KG1 (cell line): ENCODE results near the gene APOB.

Source experiments
- DNase-seq: peaks from one replicate; lab custom pipeline; 2025; lab: John Stamatoyannopoulos, UW

APOB gene

DNA sequence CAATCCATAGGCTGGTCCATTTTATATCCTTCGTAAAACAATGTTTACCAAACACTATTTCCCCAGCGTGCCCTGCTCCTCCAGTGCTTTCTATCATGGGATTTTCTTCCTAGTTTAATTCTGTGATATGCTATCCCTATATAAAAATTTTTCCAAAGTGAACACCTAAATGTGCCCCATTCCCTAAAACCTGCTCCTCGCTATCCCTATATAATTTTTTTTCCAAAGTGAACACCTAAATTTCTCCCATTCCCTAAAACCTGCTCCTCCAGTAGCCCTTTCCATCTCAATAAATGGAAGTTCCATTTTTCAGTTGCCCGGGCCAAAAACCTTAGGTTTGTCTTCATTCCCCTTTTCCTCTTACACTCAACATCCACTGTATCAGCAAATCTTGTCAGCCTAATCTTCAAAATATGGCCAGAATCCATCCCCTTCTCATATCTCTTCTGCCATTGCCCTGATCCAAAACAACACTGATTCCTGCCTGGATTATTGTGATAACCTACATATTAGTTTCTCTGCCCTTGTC, 26.1 kb downstream of the APOB start:
- DNase-seq = no peak

GRCh38 chr2:21015281-21015645, 28.6 kb downstream of the APOB start:
- DNase-seq = no peak

DNA sequence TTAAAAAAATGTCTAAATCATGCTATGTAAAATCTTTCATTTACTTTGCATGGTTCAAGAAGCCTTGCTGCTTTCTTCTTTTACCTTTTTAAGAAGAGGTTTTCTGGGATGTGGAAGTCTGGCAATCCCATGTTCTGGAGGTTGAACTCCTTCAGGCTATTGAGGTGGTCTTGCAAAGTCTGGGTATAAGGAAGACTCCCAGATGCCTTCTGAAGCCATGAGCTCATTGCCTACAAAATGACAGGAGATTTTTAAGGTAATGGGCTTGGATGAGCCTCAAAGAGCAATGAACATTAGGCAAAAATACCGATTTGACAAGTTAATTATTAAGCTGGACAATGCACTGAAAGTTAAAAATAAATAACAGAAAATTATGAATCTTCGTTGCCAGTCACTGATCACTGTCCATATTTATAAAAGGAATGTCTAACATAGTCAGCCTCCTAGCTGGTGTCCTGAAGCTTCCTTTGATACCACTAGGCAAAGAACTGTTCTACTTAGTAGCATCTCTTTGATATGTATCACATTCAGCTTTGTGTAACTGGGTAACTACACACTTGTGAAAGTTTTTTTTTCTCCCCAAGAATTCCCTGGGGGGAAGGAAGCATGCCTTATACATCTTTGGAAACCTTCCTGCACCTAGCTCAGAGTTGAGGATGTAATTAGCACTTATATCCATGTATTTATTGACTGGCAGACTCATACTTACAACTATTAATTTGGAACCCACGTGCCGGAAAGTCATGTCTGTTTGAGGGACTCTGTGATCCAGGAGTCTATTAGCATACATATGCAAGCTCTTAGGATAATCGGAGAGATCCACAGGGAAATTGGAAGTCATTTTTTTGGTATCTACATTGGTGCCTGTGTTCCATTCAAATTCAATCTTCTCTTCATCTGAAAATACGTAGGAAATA, 29.3 kb downstream of the APOB start:
- no peak for DNase-seq

GRCh38 chr2:21013043-21013816, 30.6 kb downstream of the APOB start:
- no peak for DNase-seq

DNA sequence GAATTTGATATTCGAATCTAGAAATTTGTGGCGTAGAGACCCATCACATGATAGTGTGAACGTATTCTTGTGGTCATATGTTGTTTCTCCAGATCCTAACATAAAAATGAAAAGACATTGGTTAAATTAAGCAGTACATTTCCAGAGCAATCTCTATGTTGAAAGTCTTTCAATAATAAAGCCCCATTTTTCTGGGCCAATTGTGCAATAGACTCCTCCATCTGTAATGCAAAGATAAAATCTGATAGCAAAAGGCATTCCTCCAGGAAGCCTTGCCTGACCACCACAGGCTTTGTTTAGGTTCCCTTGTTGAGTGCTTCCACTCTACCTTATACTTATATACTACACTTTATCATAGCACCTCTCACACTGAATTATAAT, 31.3 kb downstream of the APOB start:
- no peak for DNase-seq

- no peak for DNase-seq
Measured at GRCh38 chr2:21011876-21012556, 31.9 kb downstream of the APOB start.

DNA sequence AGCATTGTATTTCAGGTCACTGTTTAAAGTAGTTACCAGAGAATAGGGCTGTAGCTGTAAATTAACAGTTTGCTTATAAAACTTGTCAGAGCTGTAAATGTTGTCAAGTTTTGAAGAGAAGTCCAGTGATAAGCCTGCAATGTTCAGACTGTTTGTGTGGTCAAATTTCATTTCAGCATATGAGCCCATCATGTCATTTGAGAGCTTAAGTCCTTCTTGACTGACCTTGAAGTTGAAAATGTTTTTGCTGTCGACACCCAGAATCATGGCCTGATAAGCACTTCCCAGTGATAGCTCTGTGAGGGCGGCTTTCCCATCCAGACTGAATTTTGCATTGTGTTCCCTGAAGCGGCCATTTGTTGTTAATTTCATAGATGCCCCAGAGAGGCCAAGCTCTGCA, 32.4 kb downstream of the APOB start:
- no peak for DNase-seq

DNA sequence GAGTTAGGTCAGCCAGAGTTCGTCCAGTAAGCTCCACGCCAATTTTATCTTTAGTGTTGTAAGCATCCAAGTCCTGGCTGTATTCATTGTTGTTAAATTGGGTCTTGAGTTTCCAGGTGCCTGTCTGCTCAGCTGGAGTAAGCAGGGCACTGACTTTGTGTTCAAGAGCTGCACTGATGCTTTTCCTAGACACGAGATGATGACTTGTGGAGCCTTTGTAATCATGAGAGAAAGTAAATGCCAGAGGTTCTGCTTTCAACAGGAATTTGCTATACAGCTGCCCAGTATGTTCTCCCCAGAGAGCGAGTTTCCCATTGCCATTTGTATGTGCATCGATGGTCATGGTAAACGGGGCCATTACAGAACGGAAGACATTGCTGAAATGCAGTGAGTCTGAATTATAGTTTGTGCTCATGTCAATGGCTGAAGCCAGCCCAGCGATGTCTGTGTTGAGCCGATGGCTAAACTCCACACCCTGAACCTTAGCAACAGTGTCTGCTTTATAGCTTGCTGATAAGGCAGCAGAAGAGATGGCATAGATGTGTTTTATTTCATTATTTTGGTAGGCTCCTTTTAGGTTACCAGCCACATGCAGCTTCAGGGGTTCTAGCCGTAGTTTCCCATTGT, 32.9 kb downstream of the APOB start:
- no peak for DNase-seq

DNA sequence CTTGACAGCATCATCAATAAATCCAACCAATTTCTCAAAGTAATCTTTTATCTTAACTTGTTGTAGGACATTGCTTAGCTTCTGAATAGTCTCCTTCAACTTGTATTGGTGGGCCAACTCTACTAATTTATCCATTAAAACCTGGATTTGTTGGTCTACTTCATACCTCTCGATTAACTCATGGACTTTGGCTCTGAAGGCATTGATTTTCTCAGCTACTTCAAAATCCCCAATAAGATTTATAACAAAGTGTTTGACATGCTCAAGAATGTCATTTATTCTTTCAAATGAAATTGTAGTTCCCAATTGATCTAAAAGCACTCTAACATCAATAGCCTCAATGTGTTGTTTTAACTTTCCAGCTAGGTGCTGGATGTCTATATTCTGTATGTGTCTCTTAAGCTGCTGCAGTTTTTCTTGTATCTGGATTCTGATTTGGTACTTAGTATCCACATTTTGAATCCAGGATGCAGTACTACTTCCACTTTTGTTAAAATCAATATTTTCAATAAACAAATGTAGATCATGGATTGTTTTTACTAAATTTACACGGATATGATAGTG, 34.1 kb downstream of the APOB start:
- DNase-seq = no peak

DNA sequence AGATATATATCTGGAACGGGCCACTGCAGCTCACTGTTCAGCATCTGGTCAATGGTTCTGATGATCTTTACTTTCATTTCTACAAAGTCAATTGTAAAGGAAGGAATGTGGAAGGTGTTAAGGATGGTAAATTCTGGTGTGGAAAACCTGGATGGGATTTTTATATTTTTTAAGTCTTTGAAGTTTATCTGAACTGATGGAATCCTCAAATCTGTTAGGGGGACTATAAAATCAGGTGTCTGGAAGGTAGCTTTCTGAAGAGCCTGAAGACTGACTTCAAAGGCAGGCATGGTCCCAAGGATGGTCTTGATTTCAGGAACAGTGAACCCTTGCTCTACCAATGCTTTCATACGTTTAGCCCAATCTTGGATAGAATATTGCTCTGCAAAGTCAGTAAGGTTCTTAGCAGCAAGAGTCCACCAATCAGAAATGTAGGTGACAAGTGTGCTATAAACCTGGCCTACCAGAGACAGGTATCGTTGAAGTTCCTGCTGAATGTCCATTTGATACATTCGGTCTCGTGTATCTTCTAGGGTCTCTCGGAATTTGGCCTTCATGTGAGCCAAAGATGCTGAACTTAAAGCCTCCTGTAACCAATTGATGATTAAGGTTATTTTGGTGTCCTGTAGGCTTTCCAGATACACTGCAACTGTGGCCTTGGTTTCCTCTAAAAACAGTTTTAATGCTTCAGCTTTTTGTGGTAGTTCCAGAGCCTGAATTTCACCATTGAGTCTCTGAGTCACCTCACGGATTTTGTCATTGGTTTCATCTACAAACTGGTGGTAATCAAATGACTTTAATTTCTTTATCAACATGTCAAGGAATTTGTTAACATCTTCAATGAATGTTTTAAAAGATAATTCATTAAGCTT, 34.8 kb downstream of the APOB start:
- no peak for DNase-seq

DNA sequence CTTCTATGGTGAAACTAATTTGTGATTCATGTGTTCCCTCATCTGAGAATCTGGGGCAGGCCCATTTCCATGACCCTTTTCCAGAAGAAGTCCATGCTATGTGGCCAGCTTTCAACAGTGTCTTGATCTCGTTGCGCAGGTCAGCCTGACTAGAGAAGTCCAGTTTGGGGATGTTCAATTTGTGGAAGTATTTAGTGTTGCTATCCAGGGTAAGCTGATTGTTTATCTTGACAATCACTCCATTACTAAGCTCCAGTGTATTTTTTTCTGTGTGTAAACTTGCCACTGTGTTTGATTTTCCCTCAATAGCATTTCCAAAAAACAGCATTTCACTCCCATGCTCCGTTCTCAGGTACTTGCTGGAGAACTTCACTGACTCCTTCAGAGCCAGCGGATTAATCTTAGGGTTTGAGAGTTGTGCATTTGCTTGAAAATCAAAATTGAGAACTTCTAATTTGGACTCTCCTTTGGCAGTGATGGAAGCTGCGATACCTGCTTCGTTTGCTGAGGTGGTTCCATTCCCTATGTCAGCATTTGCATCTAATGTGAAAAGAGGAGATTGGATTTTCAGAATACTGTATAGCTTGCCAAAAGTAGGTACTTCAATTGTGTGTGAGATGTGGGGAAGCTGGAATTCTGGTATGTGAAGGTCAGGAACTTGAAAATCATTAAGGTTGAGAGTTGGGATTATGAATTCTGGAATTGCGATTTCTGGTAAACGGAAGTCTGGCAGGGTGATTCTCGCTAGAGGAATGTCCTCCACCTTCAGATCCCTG, 35.7 kb downstream of the APOB start:
- DNase-seq = no peak

DNA sequence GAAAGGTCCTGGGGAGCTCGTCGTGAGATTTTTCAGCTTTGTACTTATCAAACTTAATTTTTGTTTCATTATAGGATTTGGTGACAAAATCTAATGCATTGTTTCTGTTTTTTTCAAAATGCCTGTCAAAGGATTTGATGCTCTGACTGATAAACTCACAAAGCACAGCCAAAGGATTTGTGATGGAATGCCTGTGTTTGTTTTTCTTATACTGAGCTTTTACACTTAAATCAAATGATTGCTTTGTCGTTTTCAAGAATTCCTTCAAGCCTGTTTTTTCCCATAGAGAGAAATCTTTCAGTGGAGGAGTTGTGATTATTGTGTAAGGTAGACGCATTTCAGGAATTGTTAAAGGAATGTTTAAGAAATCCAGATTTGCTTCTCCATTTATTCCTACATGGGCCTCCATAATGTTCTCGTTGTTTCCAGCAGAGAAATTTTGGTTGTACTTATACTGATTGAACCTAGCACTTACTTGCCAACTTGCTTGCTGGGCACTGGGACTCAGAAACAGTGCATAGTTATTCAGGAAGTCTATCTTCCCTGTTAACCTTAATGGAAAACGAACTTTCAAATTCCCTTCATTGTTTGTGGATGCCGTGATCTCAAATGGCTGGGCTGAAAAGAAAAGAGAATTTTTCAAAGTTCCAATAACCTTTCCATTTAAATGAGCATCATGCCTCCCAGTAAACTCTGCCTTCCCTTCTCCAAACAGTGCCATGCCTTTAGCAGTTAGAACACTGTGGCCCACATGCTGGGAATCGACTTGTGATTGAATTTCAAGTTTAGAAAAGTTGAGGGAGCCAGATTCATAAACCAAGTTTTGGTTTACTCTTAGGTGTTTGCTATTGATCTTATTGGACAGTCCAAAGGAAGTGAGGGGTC, 36.5 kb downstream of the APOB start:
- no peak for DNase-seq

- DNase-seq = no peak
Measured at GRCh38 chr2:21006423-21007128, 37.3 kb downstream of the APOB start.

DNA sequence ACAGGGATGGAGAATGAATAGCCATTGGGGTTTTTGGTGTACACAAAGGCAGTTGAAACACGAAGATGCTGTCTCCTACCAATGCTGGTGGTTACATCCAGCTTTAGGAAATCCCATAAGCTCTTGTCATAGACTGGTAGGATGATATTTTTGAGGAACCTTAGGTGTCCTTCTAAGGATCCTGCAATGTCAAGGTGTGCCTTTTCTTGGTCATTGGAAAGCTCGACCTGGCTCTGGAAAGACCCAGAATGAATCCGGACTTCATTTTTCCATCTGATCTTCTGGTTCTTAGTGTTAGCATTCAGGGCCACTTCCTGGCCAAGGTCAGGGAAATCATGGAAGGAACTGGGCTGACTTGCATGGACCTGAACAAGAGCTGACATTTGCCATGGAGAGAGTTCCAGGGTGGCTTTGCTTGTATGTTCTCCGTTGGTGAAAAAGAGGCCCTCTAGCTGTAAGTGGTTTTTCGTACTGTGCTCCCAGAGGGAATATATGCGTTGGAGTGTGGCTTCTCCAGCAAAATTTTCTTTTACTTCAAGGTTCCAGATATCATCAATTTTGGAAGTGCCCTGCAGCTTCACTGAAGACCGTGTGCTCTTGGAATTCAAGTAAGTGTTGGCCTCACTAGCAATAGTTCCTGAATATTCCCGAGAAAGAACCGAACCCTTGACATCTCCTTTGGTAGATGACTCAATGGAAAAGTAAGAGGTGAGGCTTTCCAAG, 38.0 kb downstream of the APOB start:
- no peak for DNase-seq

DNA sequence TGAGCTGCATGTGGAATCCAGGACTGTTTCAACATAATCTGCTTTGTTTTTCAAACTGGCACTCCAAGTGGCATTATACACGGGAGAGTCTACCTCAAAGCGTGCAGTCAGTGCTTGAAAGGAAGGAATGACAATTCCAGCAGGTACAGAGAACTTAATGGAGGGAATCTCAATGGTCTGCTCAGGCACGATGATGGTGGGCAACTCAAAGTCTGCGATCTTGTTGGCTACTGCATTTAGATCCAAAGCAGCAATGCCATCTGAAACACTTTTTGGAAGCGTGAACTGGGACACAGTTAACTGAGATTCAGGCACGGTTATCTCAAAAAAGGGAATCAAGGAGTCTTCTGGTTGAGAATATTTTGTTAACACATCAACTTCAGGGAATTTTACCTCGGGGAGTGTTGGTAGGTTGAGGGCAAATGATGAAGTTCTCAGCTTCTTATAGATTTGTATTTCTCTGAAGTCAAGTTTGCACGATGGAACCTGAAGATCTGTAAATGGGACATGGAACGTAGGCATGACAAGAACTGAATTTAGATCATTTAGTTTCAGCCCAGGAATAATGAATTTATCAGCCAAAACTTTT, 38.7 kb downstream of the APOB start:
- no peak for DNase-seq

DNA sequence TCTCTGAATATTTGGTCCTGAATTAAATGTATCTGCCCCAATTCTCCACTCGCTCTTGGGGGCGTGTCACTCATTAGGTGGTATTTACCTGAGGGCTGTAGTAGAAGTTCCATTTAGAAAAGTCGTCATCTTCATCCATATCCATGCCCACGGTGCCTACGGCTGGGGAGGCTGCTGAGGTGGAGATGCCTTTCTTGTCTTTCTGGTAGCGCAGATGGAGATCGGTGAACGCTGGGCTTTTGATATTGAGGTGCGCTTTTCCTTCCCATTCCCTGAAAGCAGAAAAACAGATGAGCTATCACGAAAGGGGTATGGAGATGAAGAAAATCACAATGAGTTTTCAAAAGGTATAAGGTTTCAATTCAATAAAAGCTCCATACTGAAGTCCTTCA, 39.7 kb downstream of the APOB start:
- no peak for DNase-seq

DNA sequence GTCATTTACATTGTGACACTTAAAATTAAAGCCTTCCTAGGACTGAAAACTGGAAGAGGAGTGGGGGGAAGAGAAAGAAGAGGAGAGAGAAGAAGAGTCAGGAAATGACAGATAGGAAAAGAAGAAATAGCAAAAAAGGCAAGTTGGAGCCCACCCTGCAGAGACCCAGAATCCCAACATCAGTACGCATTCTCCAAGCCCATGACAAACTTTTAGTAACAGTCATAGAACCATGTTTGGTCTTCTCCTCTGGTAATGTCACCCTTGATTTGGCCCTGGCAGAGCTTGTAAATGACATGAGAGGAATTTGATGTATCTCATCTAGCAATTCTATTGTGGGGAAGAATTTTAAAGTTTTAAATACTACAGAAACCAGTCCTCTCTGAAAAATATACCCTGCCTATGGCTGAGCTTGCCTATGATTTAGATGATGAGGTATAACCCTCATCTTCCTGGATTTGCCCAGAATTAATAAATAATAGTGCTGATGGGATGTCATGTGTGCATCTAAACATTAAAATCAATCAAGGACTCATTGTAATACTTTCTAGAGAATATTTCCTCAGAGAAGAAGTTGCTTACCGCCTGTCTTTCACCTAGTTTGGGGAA, 40.2 kb downstream of the APOB start:
- DNase-seq = no peak
